Activated effector memory CD4-positive, alpha-beta T cell treated with anti-CD3 and anti-CD28 coated beads, Interleukin-2, amount 50 U/mL, for 16 hours (primary cell): ENCODE measurements around the gene PCDHGA6.
"Not testable (repeated sequence)": the region's sequence is repeated elsewhere in the genome, so short reads cannot be mapped to it uniquely, and the experiment has no call there.

Experiments used
- DNase-seq: peaks from one replicate; pipeline ENCODE4 v3.0.0-alpha.2; 2020

PCDHGA6 gene

DNA sequence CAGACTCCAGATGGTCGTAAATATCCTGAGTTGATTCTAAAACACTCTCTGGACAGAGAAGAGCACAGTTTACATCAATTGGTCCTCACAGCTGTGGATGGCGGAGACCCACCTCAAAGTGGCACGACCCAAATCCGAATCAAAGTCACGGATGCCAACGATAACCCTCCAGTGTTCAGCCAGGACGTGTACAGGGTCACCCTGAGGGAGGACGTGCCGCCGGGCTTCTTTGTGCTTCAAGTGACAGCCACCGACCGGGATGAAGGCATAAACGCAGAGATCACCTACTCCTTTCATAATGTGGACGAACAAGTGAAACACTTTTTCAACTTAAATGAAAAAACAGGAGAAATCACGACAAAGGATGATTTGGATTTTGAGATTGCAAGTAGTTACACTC lies 13.0 kb upstream of the PCDHGA6 start:
- no peak for DNase-seq

DNA sequence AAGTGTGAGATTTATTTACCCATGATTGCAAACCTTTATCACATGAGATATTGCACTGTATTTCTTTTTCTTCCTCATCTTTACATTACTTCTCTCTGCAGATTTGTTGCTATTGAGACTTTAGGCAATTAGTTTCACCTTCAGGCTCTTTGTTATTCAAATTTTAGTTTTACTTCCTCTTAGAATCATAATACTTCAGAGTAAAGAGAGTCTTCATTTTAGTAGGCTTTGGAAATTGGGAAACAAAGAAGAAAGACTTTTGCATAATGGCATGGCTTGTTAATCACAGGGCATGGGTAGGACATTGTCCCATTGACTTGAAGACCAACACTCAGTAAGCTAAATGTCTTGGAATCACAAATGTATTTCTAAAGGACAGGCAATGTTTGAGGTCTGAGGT lies 11.0 kb upstream of the PCDHGA6 start:
- no peak for DNase-seq

DNA sequence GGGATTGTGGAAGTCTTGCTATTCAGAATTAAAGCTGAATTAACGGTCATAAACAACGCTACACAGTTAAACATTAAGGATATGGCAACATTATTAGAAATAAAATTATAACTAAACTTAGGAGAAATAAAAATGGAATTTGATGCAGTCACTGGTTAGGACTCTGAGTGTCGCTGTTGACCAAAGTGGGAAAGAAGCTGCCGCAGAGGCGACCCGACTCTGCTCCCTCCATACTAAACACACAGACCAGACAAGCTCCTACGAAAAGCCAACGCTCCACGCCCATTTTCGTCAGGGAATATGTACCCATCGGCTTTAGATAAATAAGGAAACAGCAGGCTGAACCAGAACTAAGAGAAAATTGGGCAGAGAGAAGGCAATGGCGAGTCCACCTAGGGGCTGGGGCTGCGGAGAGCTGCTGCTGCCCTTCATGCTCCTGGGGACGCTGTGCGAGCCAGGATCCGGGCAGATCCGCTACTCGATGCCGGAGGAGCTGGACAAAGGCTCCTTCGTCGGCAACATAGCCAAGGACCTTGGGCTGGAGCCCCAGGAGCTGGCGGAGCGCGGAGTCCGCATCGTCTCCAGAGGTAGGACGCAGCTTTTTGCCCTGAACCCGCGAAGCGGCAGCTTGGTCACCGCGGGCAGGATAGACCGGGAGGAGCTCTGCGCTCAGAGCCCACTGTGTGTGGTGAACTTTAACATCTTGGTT lies 9.6 kb upstream of the PCDHGA6 start, which contains the start of gene PCDHGA5:
Gene PCDHGA5, plus strand, starts transcription at position 211 of the 709 bp plus-strand sequence. Its CDS starts 169 bp downstream, at position 380.
- DNase-seq, result no peak

DNA sequence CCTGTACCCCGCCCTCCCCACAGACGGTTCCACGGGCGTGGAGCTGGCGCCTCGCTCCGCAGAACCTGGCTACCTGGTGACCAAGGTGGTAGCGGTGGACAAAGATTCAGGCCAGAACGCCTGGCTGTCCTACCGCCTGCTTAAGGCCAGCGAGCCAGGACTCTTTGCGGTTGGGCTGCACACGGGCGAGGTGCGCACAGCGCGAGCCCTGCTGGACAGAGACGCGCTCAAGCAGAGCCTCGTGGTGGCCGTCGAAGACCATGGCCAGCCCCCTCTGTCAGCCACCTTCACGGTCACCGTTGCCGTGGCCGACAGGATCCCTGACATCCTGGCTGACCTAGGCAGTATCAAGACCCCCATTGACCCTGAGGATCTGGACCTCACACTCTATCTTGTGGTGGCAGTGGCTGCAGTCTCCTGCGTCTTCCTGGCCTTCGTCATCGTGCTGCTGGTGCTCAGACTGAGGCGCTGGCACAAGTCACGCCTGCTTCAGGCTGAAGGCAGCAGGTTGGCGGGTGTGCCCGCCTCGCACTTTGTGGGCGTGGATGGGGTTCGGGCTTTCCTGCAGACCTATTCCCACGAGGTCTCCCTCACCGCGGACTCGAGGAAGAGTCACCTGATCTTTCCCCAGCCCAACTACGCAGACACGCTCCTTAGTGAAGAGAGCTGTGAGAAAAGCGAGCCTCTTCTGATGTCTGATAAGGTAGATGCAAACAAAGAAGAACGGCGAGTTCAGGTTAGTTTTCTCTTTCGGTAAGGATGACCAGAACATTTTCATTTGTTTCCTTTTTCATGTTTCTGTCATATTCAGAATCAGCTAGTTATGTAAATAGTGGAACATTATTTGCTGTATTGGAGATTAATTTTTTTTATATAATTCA lies 7.4 kb upstream of the PCDHGA6 start:
- no peak for DNase-seq

DNA sequence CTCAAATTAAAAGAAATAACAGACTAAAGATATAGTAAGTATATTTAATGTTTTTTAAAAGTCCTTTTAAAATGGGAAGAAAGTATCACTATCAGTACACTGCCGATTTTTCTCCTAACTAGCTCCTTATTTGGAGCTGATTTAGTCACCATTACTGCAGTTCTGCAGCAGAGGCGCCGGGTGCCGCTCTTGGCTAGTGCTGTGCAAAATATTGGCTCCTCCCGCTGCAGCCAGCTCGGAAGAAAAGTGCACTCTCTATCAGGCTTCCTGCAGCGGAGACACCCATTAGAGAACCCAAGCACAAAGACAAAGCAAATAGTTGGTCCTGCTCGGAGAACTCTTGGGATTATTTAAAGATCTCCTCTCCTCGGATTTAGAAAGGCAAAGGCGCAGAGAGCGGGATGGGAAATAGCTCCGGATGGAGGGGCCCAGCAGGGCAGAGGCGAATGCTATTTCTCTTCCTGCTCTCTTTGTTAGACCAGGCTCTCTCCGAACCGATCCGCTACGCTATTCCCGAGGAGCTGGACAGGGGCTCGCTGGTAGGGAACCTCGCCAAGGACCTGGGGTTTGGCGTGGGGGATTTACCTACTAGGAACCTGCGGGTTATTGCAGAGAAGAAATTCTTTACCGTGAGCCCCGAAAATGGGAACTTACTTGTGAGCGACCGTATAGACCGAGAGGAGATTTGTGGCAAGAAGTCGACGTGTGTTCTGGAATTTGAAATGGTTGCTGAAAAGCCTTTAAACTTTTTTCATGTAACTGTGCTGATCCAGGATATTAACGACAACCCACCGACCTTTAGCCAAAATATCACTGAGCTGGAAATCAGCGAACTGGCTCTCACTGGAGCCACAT lies 3.5 kb upstream of the PCDHGA6 start, which contains the start of gene PCDHGB3:
Gene PCDHGB3, plus strand, starts transcription at position 249 of the 855 bp plus-strand sequence. Its CDS starts 153 bp downstream, at position 402.
- DNase-seq, result peak; percentile 77

DNA sequence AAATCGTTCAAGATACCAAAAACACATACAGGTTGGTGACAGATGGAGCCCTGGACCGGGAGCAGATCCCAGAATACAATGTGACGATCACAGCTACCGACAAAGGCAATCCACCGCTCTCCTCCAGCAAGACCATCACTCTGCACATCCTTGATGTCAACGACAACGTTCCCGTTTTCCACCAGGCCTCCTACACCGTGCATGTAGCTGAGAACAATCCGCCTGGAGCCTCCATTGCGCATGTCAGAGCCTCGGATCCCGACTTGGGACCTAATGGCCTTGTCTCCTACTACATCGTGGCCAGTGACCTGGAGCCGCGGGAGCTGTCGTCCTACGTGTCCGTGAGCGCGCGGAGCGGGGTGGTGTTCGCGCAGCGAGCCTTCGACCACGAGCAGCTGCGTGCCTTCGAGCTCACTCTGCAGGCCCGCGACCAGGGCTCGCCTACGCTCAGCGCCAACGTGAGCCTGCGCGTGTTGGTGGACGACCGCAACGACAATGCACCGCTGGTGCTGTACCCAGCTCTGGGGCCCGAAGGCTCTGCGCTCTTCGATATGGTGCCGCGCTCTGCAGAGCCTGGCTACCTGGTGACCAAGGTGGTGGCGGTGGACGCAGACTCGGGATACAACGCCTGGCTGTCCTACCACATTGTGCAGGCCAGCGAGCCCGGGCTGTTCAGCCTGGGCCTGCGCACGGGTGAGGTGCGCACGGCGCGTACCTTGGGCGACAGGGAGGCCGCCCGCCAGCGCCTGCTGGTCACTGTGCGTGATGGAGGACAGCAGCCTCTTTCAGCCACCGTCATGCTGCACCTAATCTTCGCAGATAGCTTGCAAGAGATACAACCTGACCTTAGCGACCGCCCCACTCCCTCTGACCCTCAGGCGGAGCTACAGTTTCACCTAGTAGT lies 1.9 kb upstream of the PCDHGA6 start:
- DNase-seq, result no peak

DNA sequence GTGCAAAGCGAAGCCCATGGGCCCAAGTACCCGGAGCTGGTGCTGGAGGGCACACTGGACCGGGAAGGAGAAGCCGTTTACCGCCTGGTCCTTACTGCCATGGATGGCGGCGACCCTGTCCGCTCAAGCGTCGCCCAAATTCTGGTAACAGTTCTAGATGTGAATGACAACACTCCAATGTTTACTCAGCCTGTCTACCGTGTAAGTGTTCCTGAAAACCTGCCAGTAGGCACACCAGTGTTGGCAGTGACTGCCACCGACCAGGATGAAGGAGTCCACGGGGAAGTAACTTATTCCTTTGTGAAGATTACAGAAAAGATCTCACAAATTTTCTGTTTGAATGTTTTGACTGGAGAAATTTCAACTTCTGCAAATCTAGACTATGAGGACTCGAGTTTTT lies 936 bp downstream of the PCDHGA6 start:
- DNase-seq, result no peak

DNA sequence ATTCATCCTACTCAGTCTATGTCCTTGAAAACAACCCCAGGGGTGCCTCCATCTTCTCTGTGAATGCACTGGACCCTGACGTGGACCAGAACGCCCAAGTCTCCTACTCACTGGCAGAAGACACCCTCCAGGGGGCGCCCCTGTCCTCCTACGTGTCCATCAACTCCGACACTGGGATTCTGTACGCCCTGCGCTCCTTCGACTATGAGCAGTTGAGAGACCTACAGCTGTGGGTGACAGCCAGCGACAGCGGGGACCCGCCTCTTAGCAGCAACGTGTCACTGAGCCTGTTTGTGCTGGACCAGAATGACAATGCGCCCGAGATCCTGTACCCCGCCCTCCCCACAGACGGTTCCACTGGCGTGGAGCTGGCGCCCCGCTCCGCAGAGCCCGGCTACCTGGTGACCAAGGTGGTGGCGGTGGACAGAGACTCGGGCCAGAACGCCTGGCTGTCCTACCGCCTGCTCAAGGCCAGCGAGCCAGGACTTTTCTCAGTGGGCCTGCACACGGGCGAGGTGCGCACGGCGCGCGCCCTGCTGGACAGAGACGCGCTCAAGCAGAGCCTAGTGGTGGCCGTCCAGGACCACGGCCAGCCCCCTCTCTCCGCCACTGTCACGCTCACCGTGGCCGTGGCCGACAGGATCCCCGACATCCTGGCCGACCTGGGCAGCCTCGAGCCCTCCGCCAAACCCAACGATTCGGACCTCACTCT lies 1.9 kb downstream of the PCDHGA6 start:
- not testable (repeated sequence) for DNase-seq

DNA sequence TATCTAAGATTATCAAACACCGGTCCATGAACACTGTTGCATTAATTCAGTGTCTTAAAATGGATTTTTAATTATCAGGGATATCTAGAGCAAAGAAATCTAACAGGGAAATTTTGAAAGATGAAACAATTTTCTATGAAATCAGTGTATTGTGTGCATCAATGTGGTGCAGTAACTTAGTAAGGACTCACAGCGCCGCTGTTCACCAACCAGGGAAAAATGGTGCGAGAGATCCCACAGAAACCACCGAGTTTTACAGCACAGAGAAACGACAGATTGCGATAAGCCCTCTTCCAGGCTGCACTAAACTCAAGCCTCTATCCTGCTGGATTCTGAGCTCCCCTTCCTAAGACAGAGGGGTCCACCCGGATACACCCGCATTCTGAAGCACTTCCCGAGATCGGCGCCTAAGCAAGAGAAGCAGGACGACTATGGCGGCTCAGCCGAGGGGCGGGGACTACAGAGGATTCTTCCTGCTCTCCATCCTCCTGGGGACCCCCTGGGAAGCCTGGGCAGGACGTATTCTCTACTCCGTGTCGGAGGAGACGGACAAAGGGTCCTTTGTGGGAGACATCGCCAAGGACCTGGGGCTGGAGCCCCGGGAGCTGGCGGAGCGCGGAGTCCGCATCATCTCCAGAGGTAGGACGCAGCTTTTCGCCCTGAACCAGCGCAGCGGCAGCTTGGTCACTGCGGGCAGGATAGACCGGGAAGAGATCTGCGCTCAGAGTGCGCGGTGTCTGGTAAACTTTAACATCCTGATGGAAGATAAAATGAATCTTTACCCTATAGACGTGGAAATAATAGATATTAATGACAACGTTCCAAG lies 9.0 kb downstream of the PCDHGA6 start, which contains the start of gene PCDHGA7:
Gene PCDHGA7, plus strand, starts transcription at position 274 of the 826 bp plus-strand sequence. Its CDS starts 158 bp downstream, at position 432.
- no peak for DNase-seq

DNA sequence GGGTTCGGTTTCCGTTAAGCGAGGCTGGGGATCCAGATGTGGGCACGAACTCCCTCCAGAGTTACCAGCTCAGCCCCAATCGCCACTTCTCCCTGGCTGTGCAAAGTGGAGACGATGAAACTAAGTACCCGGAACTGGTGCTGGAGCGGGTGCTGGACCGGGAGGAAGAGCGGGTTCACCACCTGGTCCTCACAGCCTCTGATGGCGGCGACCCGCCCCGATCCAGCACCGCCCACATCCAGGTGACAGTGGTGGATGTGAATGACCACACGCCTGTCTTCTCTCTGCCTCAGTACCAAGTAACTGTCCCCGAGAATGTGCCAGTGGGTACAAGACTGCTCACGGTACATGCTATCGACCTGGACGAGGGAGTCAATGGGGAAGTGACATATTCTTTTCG lies 9.7 kb downstream of the PCDHGA6 start:
- no peak for DNase-seq

DNA sequence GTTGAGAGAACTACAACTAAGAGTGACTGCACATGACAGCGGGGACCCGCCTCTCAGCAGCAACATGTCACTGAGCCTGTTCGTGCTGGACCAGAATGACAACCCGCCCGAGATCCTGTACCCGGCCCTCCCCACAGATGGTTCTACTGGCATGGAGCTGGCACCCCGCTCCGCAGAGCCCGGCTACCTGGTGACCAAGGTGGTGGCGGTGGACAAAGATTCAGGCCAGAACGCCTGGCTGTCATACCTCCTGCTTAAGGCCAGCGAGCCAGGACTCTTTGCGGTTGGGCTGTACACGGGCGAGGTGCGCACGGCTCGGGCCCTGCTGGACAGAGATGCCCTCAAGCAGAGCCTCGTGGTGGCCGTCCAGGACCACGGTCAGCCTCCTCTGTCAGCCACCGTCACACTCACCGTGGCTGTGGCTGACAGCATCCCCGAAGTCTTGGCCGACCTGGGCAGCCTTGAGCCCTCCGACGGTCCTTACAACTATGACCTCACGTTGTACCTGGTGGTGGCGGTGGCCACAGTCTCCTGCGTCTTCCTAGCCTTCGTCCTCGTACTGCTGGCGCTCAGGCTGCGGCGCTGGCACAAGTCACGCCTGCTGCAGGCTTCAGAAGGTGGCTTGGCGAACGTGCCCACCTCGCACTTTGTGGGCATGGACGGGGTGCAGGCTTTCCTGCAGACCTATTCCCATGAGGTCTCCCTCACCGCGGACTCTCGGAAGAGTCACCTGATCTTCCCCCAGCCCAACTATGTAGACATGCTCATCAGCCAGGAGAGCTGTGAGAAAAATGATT lies 11.0 kb downstream of the PCDHGA6 start:
- no peak for DNase-seq

DNA sequence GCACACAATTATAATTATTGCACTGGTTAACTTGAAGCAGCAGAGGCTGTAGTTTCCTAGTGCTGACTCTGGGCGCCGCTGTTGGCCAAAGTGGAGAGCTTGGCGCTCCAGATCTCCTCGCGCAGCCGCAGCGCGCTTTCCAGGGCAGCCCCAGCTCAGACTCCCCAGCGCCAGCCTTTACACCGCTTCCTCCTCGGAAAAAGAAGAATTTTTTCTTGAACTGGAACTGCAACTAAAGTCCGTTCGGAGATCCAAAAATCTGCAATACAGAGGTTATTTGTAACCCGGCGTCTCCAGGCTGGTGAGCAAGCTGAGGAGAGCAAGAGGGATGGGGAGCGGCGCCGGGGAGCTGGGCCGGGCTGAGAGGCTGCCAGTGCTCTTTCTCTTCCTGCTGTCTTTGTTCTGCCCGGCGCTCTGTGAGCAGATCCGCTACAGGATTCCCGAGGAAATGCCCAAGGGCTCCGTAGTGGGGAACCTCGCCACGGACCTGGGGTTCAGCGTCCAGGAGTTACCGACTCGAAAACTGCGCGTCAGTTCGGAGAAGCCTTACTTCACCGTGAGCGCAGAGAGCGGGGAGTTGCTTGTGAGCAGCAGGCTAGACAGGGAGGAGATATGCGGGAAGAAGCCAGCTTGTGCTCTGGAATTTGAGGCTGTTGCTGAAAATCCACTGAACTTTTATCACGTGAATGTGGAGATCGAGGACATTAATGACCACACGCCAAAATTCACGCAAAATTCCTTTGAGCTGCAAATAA lies 14.0 kb downstream of the PCDHGA6 start, which contains the start of gene PCDHGB4:
Gene PCDHGB4, plus strand, starts transcription at position 142 of the 755 bp plus-strand sequence. Its CDS starts 187 bp downstream, at position 329.
- peak; percentile 69 for DNase-seq

DNA sequence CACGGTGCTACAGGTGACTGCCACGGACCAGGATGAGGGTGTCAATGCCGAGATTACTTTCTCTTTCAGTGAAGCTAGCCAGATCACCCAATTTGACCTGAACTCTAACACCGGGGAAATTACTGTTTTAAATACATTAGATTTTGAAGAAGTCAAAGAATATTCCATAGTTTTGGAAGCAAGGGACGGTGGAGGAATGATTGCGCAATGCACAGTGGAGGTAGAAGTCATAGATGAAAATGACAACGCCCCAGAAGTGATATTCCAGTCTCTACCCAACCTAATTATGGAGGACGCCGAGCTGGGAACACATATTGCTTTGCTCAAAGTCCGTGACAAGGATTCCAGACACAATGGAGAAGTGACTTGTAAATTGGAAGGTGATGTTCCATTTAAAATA lies 15.0 kb downstream of the PCDHGA6 start:
- DNase-seq, result no peak

DNA sequence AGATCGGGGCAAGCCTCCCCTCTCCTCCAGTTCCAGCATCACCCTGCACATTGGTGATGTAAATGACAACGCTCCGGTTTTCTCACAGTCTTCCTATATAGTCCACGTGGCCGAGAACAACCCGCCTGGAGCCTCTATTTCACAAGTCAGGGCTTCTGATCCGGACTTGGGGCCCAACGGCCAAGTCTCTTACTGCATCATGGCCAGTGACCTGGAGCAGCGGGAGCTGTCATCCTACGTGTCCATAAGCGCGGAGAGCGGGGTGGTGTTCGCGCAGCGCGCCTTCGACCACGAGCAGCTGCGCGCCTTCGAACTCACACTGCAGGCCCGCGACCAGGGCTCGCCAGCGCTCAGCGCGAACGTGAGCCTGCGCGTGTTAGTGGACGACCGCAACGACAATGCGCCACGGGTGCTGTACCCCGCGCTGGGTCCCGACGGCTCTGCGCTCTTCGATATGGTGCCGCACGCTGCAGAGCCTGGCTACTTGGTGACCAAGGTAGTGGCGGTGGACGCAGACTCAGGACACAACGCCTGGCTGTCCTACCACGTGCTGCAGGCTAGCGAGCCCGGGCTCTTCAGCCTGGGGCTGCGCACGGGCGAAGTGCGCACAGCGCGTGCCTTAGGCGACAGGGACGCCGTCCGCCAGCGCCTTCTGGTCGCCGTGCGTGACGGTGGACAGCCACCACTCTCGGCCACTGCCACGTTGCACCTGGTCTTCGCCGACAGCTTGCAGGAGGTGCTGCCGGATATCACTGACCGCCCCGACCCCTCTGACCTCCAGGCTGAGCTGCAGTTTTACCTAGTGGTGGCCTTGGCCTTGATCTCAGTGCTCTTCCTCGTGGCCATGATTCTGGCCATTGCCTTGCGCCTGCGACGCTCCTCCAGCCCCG lies 15.7 kb downstream of the PCDHGA6 start:
- no peak for DNase-seq

DNA sequence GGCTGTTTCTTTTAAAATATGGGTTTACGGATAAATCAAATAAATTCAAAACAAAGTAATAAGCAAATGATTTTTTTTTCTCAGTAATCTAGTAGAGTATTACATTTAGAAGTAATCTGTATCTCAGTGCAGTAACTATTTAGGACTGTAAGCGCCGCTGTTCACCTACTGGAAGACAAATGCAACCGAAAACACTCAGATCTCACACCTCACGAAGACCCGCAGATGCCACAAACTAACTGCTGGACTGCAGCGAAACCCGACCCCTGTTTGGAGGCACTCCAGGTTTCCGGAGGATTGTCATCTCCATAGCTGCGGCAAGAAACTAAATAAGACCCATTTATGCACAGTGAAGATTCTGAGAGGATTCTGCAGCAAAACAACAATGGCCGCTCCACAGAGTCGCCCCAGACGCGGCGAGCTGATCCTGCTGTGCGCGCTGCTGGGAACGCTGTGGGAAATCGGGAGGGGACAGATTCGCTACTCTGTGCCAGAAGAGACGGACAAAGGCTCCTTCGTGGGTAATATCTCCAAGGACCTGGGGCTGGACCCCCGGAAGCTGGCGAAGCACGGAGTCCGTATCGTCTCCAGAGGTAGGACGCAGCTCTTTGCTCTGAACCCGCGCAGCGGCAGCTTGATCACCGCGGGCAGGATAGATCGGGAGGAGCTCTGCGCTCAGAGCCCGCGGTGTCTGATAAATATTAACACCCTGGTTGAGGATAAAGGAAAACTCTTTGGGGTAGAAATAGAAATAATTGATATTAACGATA lies 18.9 kb downstream of the PCDHGA6 start, which contains the start of gene PCDHGA8:
Gene PCDHGA8, plus strand, starts transcription at position 205 of the 770 bp plus-strand sequence. Its CDS starts 181 bp downstream, at position 386.
- DNase-seq, result no peak

DNA sequence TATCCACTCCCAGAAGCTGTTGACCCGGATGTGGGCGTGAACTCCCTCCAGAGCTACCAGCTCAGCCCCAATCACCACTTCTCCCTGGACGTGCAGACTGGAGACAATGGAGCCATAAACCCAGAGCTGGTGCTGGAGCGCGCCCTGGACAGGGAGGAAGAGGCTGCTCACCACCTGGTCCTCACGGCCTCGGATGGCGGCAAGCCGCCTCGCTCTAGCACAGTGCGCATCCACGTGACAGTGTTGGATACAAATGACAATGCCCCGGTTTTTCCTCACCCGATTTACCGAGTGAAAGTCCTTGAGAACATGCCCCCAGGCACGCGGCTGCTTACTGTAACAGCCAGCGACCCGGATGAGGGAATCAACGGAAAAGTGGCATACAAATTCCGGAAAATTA lies 19.6 kb downstream of the PCDHGA6 start:
- DNase-seq, result no peak
